CD4-positive, CD25-positive, alpha-beta regulatory T cell (primary cell): ENCODE measurements around the gene SLC5A6. TPM values are rescaled to one million over a fixed set of nuclear protein-coding genes. Genes with fewer than 3 reads are reported as not detected.

ENCODE experiments used
- ATAC-seq, 2 donors: fragments of 150-1000 bp; cut with Tn5 transposase; one replicate each; pipeline ENCODE4 v1.10.0; 2021; ENCODE audit warnings: low read depth in 2 of 2, moderate number of reproducible peaks in 2 of 2, moderate library complexity in 1 of 2
- DNase-seq, 3 donors: peaks; one replicate each; pipeline versions ENCODE4 v3.0.0 to v3.0.0-alpha.2; 2012 to 2022; ENCODE audit warnings: mixed read lengths in 1 of 3
- H3K27ac ChIP-seq: one replicate; pipeline ENCODE4 v1.7.0; 2013; ENCODE audit warnings: mild to moderate bottlenecking, low read length; ENCODE audit not compliant: insufficient read depth, poor library complexity, severe bottlenecking
- H3K27me3 ChIP-seq: one replicate; pipeline ENCODE4 v1.7.0; 2013; ENCODE audit warnings: low read length; ENCODE audit not compliant: control insufficient read depth, insufficient read depth
- H3K36me3 ChIP-seq: one replicate; pipeline ENCODE4 v1.7.0; 2013; ENCODE audit warnings: mild to moderate bottlenecking, low read length, moderate library complexity; ENCODE audit not compliant: control insufficient read depth, insufficient read depth
- H3K4me1 ChIP-seq: 2 replicates; pipeline ENCODE4 v1.7.0; 2013; ENCODE audit warnings: mild to moderate bottlenecking, low read length; ENCODE audit not compliant: insufficient read depth, control insufficient read depth, poor library complexity, severe bottlenecking
- H3K4me3 ChIP-seq: one replicate; pipeline ENCODE4 v1.7.0; 2013; ENCODE audit warnings: low read depth, mild to moderate bottlenecking, low read length, moderate library complexity
- H3K9me3 ChIP-seq, 2 experiments: 1 replicate in 1 of 2; 2 replicates in 1 of 2; pipeline ENCODE4 v1.7.0; 2013; ENCODE audit warnings: low read length in 2 of 2, mild to moderate bottlenecking in 1 of 2, moderate library complexity in 1 of 2; ENCODE audit not compliant: control insufficient read depth in 2 of 2
- H3K27ac Mint-ChIP-seq, 3 donors: one replicate each; pipeline ENCODE4 v1.8.0; 2020 to 2022; ENCODE audit warnings: mild to moderate bottlenecking in 3 of 3, mixed read lengths in 3 of 3, moderate library complexity in 2 of 3
- H3K27me3 Mint-ChIP-seq: one replicate; pipeline ENCODE4 v1.8.0; 2022; ENCODE audit warnings: mild to moderate bottlenecking, mixed read lengths
- H3K36me3 Mint-ChIP-seq: one replicate; pipeline ENCODE4 v1.8.0; 2020; ENCODE audit warnings: mixed read lengths
- H3K4me1 Mint-ChIP-seq, 4 donors: one replicate each; pipeline ENCODE4 v1.8.0; 2020 to 2022; ENCODE audit warnings: mixed read lengths in 4 of 4, mild to moderate bottlenecking in 1 of 4
- H3K4me3 Mint-ChIP-seq, 4 donors: one replicate each; pipeline ENCODE4 v1.8.0; 2020 to 2022; ENCODE audit warnings: mild to moderate bottlenecking in 4 of 4, mixed read lengths in 4 of 4, moderate library complexity in 3 of 4
- H3K9me3 Mint-ChIP-seq, 7 donors: one replicate each; pipeline ENCODE4 v1.8.0; 2020 to 2022; ENCODE audit warnings: mixed read lengths in 7 of 7, mild to moderate bottlenecking in 3 of 7, moderate library complexity in 2 of 7
- polyA plus RNA-seq, 4 donors: library from polyadenylated mRNA; unstranded; fragments of 300-500 nt; fragmentation: Illumina TruSeq; gene quantifications; one replicate each; pipeline ENCODE4 v1.2.3, GENCODE V29; 2021
- total RNA-seq: library from RNA; stranded (reverse); gene quantifications from one replicate; pipeline ENCODE4 v1.2.3, GENCODE V29; 2022

Gene SLC5A6
- total and polyA plus RNA-seq, 5 donors from 2014 or later, result 15.5 to 154 (median 17.3) TPM

GRCh38 chr2:27218614-27219013, 6.5 kb upstream of the SLC5A6 start:
- Mint-ChIP-seq H3K27me3 (peaks cover 4% of the 10 kb centered on the region), H3K4me3 (peak overlapping the region; percentile 95 to 99 (median 98)), H3K9me3 (peaks cover 0 to 1% (median 0%) of the 10 kb centered on the region in 7 donors), H3K27ac (peak overlapping the region in 2 of 3 donors; percentile 18 to 54), H3K36me3 (peaks cover 25% of the 10 kb centered on the region), H3K4me1 (peaks cover 10 to 46% (median 28%) of the 10 kb centered on the region in 4 donors)
- Histone ChIP-seq H3K27me3 (no peaks in the 10 kb centered on the region), H3K9me3 (no peaks in the 10 kb centered on the region), H3K27ac (peak overlapping the region; percentile 84), H3K4me3 (peak overlapping the region; percentile 79), H3K36me3 (peaks cover 24% of the 10 kb centered on the region), H3K4me1 (peaks cover 21% of the 10 kb centered on the region)
- DNase-seq (no peak), ATAC-seq (no peak)

GRCh38 chr2:27217173-27218121, 5.4 kb upstream of the SLC5A6 start, which contains the start of gene CAD:
CAD (plus strand) TSS chr2:27217369; CDS start chr2:27217552, 183 bp downstream.
- Mint-ChIP-seq H3K36me3 (peaks cover 19% of the 10 kb centered on the region), H3K27ac (peak within 1 kb of the TSS; percentile 92 to 95 (median 95)), H3K27me3 (peaks cover 4% of the 10 kb centered on the region), H3K9me3 (peaks cover 0 to 1% (median 0%) of the 10 kb centered on the region in 7 donors), H3K4me3 (peak within 1 kb of the TSS; percentile 95 to 99 (median 98)), H3K4me1 (peaks cover 10 to 56% (median 39%) of the 10 kb centered on the region in 4 donors)
- H3K9me3 ChIP-seq, result no peaks in the 10 kb centered on the region
- no peaks in the 10 kb centered on the region for H3K27me3 ChIP-seq
- peak within 1 kb of the TSS; percentile 79 for H3K4me3 ChIP-seq
- peaks cover 30% of the 10 kb centered on the region for H3K4me1 ChIP-seq
- peak; percentile 79 to 92 (median 80) for DNase-seq
- peak; percentile 84 to 85 for ATAC-seq
- H3K27ac ChIP-seq, result peak within 1 kb of the TSS; percentile 84
- peaks cover 17% of the 10 kb centered on the region for H3K36me3 ChIP-seq

GRCh38 chr2:27216416-27217137, 4.5 kb upstream of the SLC5A6 start:
- no peaks in the 10 kb centered on the region for H3K27me3 ChIP-seq
- Mint-ChIP-seq H3K36me3 (peaks cover 16% of the 10 kb centered on the region), H3K4me3 (peak overlapping the region; percentile 95 to 99 (median 98)), H3K4me1 (peaks cover 10 to 56% (median 39%) of the 10 kb centered on the region in 4 donors), H3K27me3 (peaks cover 4% of the 10 kb centered on the region), H3K9me3 (peaks cover 0 to 1% (median 0%) of the 10 kb centered on the region in 7 donors), H3K27ac (peak overlapping the region in 2 of 3 donors; percentile 95)
- peaks cover 30% of the 10 kb centered on the region for H3K4me1 ChIP-seq
- H3K9me3 ChIP-seq, result no peaks in the 10 kb centered on the region
- DNase-seq (no peak), ATAC-seq (no peak)
- H3K36me3 ChIP-seq, result peaks cover 14% of the 10 kb centered on the region
- H3K4me3 ChIP-seq, result peak overlapping the region; percentile 72
- H3K27ac ChIP-seq, result peak overlapping the region; percentile 84

- peak overlapping the region in 2 of 4 donors; percentile 54 to 98 for H3K4me3 Mint-ChIP-seq
- Histone ChIP-seq H3K4me3 (no peak overlapping the region), H3K4me1 (peaks cover 37% of the 10 kb centered on the region), H3K27me3 (no peaks in the 10 kb centered on the region), H3K9me3 (no peaks in the 10 kb centered on the region), H3K36me3 (peaks cover 10% of the 10 kb centered on the region), H3K27ac (no peak overlapping the region)
- H3K9me3 Mint-ChIP-seq, result peaks cover 0 to 1% (median 0%) of the 10 kb centered on the region in 7 donors
- ATAC-seq (no peak), DNase-seq (no peak)
- peaks cover 10 to 57% (median 38%) of the 10 kb centered on the region in 4 donors for H3K4me1 Mint-ChIP-seq
- H3K27ac Mint-ChIP-seq, result peak overlapping the region in 1 of 3 donors; percentile 48
- peaks cover 5% of the 10 kb centered on the region for H3K36me3 Mint-ChIP-seq
- peaks cover 4% of the 10 kb centered on the region for H3K27me3 Mint-ChIP-seq
Measured at GRCh38 chr2:27214941-27215340, 2.9 kb upstream of the SLC5A6 start.

GRCh38 chr2:27212626-27213471, 781 bp upstream of the SLC5A6 start:
- Mint-ChIP-seq H3K4me3 (peak overlapping the region; percentile 91 to 100 (median 99)), H3K27me3 (peaks cover 4% of the 10 kb centered on the region), H3K27ac (peak overlapping the region; percentile 100), H3K9me3 (peaks cover 0 to 1% (median 0%) of the 10 kb centered on the region in 7 donors), H3K36me3 (peaks cover 7% of the 10 kb centered on the region), H3K4me1 (peaks cover 6 to 56% (median 33%) of the 10 kb centered on the region in 4 donors)
- Histone ChIP-seq H3K4me1 (peaks cover 28% of the 10 kb centered on the region), H3K27ac (peak overlapping the region; percentile 99), H3K9me3 (no peaks in the 10 kb centered on the region), H3K36me3 (peaks cover 25% of the 10 kb centered on the region), H3K27me3 (no peaks in the 10 kb centered on the region), H3K4me3 (peak overlapping the region; percentile 91)
- ATAC-seq, result peak; percentile 29 to 35
- peak; percentile 45 to 79 (median 78) for DNase-seq

- DNase-seq (no peak), ATAC-seq (no peak)
- Histone ChIP-seq H3K27me3 (no peaks in the 10 kb centered on the region), H3K27ac (peak overlapping the region; percentile 99), H3K36me3 (peaks cover 39% of the 10 kb centered on the region), H3K4me3 (peak overlapping the region; percentile 85), H3K4me1 (peaks cover 17% of the 10 kb centered on the region), H3K9me3 (no peaks in the 10 kb centered on the region)
- H3K36me3 Mint-ChIP-seq, result peaks cover 17% of the 10 kb centered on the region
- H3K27ac Mint-ChIP-seq, result peak overlapping the region; percentile 38 to 100 (median 94)
- no peaks in the 10 kb centered on the region for H3K9me3 Mint-ChIP-seq
- peak overlapping the region; percentile 91 to 99 (median 94) for H3K4me3 Mint-ChIP-seq
- H3K27me3 Mint-ChIP-seq, result peaks cover 2% of the 10 kb centered on the region
- peaks cover 0 to 45% (median 27%) of the 10 kb centered on the region in 4 donors for H3K4me1 Mint-ChIP-seq
Measured at GRCh38 chr2:27211241-27211942, 676 bp downstream of the SLC5A6 start.
